Endodermal cell (in vitro differentiated cells): ENCODE data around the gene ERAL1. TPM values are rescaled to one million over a fixed set of nuclear protein-coding genes. Genes with fewer than 3 reads are reported as not detected.
A peak's percentile ranks its signal among the peaks of the same experiment; 100 is the strongest.
"Not testable (repeated sequence)": the region's sequence is repeated elsewhere in the genome, so short reads cannot be mapped to it uniquely, and the experiment has no call there.

ENCODE experiments used
- DNase-seq: peaks from one replicate; pipeline ENCODE4 v3.0.0-alpha.2; 2017
- H3K27ac ChIP-seq: 2 replicates; pipeline ENCODE4 v1.5.1; 2013; ENCODE audit warnings: mild to moderate bottlenecking, low read depth, low read length, moderate library complexity
- H3K27me3 ChIP-seq: 2 replicates; pipeline ENCODE4 v1.6.1; 2013; ENCODE audit warnings: mild to moderate bottlenecking, low read length, moderate library complexity; ENCODE audit not compliant: insufficient read depth, control insufficient read depth, poor library complexity, severe bottlenecking
- H3K36me3 ChIP-seq: 2 replicates; pipeline ENCODE4 v1.7.0; 2013; ENCODE audit warnings: mild to moderate bottlenecking, low read length, moderate library complexity; ENCODE audit not compliant: control insufficient read depth, insufficient read depth
- H3K4me1 ChIP-seq: one replicate; pipeline ENCODE4 v1.7.0; 2013; ENCODE audit warnings: low read length; ENCODE audit not compliant: control insufficient read depth, insufficient read depth
- H3K4me3 ChIP-seq: 2 replicates; pipeline ENCODE4 v1.5.1; 2013; ENCODE audit warnings: mild to moderate bottlenecking, low read length, moderate library complexity
- H3K9ac ChIP-seq: 2 replicates; pipeline ENCODE4 v1.6.1; 2013; ENCODE audit warnings: mild to moderate bottlenecking, low read length, moderate library complexity; ENCODE audit not compliant: poor library complexity, severe bottlenecking; ENCODE audit errors: extremely low read depth
- H3K9me3 ChIP-seq: 2 replicates; pipeline ENCODE4 v1.6.1; 2013; ENCODE audit warnings: mild to moderate bottlenecking, low read length, moderate library complexity; ENCODE audit not compliant: control insufficient read depth
- H3K27ac Mint-ChIP-seq: 2 replicates; pipeline ENCODE4 v1.8.0; 2020; ENCODE audit warnings: mixed read lengths
- H3K27me3 Mint-ChIP-seq: 2 replicates; pipeline ENCODE4 v1.8.0; 2021; ENCODE audit warnings: mild to moderate bottlenecking, mixed read lengths; ENCODE audit not compliant: insufficient read depth
- H3K36me3 Mint-ChIP-seq: 2 replicates; pipeline ENCODE4 v1.8.0; 2020; ENCODE audit warnings: low read depth, mixed read lengths
- H3K4me1 Mint-ChIP-seq: 2 replicates; pipeline ENCODE4 v1.8.0; 2020; ENCODE audit warnings: mixed read lengths
- H3K4me3 Mint-ChIP-seq: 2 replicates; pipeline ENCODE4 v1.8.0; 2020; ENCODE audit warnings: mild to moderate bottlenecking, moderate library complexity, mixed read lengths
- H3K9me3 Mint-ChIP-seq: 2 replicates; pipeline ENCODE4 v1.8.0; 2020; ENCODE audit warnings: mild to moderate bottlenecking, mixed read lengths
- WGBS, 2 experiments: methylation state at CpG; one replicate each; pipeline versions ENCODE4 v1.1.5 to v1.1.7; 2013; ENCODE audit warnings: missing lambda C conversion rate in 2 of 2, mixed read lengths in 1 of 2; ENCODE audit not compliant: insufficient coverage in 1 of 2, insufficient read length in 1 of 2; 5-methylcytosine and 5-hydroxymethylcytosine counted together
- total RNA-seq, 2 donors: library from RNA; stranded (reverse); fragmentation: NEBNext Ultra II Directional in 1 of 2; extraction: Animal tissue kit (Norgen Biotek cat#: 25700) in 1 of 2; gene quantifications; 2 replicates in 1 of 2; 3 replicates in 1 of 2; pipeline ENCODE4 v1.2.1, GENCODE V29; 2021
- TF ChIP-seq, protein P1 (sequence below): fragments of 200-600 bp; sonication (generic); conservative IDR thresholded peaks from 2 replicates; pipeline ENCODE4 v1.5.0; 2021; ENCODE audit warnings: antibody characterized with exemption, mild to moderate bottlenecking

The ERAL1 gene
- total RNA-seq, 2 donors from 2014 or later, result 54.2 to 60.9 TPM

DNA sequence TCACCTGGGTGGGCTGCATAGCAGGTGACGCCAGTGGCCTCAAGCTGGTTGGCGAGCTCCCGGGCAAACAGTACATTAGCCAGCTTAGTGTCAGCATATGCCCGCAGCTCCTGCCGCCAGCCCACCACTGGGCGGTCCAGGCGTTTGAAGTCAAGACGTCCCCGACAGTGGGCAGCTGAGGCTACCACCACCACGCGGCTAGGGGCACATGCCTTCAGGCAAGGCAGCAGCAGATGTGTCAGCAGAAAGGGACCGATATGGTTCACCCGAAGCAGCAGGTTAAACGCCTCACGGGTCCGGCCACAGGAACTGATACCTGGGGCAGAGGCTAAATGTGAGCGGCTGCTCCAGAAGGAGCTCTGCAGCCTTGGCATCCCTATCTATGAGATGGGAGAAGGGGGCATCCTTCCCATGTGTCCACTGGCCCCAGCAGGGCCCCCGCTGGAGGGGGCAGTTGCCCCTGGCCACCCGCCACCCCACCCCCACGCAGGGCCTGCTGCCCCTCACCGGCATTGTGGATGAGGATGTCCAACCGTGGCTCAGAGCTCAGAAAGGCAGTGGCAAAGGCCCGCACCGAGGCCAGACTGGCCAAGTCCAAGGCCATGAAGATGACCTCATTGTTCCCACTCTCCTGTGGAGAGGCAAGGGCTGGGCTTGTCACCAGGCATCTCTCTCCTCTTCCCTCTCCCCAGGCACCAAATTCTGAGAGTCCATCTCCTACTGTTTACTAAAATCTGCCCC, 46.3 kb downstream of the ERAL1 start:
- H3K27ac ChIP-seq, result no peak overlapping the region
- no peaks in the 10 kb centered on the region for H3K9me3 ChIP-seq
- H3K27me3 ChIP-seq, result no peaks in the 10 kb centered on the region
- H3K4me3 Mint-ChIP-seq, result peak overlapping the region; percentile 67
- H3K4me1 Mint-ChIP-seq, result peaks cover 14% of the 10 kb centered on the region
- peaks cover 20% of the 10 kb centered on the region for H3K36me3 Mint-ChIP-seq
- WGBS, 2 experiments, result 94 to 98% methylated on average over 20 to 24 of the region's 24 CpGs
- no peaks in the 10 kb centered on the region for H3K4me1 ChIP-seq
- no peaks in the 10 kb centered on the region for H3K27me3 Mint-ChIP-seq
- H3K36me3 ChIP-seq, result peaks cover 25% of the 10 kb centered on the region
- H3K9me3 Mint-ChIP-seq, result no peaks in the 10 kb centered on the region
- H3K27ac Mint-ChIP-seq, result no peak overlapping the region
- TF ChIP-seq, protein P1, sequence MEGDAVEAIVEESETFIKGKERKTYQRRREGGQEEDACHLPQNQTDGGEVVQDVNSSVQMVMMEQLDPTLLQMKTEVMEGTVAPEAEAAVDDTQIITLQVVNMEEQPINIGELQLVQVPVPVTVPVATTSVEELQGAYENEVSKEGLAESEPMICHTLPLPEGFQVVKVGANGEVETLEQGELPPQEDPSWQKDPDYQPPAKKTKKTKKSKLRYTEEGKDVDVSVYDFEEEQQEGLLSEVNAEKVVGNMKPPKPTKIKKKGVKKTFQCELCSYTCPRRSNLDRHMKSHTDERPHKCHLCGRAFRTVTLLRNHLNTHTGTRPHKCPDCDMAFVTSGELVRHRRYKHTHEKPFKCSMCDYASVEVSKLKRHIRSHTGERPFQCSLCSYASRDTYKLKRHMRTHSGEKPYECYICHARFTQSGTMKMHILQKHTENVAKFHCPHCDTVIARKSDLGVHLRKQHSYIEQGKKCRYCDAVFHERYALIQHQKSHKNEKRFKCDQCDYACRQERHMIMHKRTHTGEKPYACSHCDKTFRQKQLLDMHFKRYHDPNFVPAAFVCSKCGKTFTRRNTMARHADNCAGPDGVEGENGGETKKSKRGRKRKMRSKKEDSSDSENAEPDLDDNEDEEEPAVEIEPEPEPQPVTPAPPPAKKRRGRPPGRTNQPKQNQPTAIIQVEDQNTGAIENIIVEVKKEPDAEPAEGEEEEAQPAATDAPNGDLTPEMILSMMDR, result no peak
- peak overlapping the region; percentile 93 for H3K4me3 ChIP-seq
- peak; percentile 47 for DNase-seq
- H3K9ac ChIP-seq, result no peak overlapping the region

DNA sequence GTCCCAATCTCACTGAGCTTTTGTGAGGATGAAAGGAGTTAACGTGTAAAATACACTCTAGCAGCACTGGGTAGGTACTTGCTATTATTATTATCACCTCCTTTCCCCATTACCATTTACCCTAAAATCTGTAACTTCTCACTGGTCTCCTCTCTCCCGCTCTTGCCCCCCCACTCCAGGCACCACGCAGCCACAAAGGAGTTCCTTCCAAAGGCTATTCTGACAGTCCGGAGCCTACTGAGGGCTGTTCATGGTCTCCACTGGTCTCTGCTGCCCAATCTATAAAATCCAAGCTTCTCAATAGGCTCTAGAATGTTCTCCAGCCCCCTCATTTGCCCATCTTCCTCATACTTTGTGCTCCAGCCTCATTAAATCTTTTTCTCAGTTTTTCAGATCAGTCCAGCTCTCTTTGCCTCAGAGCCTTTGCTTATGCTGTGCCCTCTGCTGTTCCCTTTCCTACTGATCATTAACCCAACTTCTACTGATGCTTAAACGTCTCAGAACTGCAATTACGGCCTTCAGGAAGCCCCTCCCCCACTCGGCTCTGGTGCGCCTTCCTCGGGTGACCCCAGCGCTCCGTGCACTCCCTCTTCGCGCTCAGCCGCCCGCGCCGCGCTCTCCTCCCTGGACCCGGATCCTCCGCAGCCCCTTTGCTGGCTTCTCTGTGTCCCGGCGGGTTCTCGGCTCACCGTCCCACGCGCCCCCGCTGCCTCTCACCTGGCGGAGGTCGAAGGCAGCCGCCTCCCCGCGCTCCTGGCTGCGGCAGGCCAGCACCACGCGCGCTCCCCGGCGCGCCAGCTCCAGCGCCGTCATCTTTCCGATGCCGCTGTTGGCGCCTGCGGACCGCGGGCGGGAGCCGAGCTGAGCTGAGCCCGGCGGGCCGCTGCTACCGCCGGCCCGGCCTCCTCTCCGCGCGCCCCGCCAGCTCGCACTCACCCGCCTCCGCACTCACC, 47.3 kb downstream of the ERAL1 start:
- Mint-ChIP-seq H3K27me3 (no peaks in the 10 kb centered on the region), H3K4me3 (peak overlapping the region; percentile 67), H3K36me3 (peaks cover 28% of the 10 kb centered on the region), H3K4me1 (peaks cover 7% of the 10 kb centered on the region), H3K9me3 (no peaks in the 10 kb centered on the region), H3K27ac (peak overlapping the region; percentile 67)
- Histone ChIP-seq H3K4me1 (no peaks in the 10 kb centered on the region), H3K27me3 (no peaks in the 10 kb centered on the region), H3K4me3 (peak overlapping the region; percentile 93), H3K27ac (peak overlapping the region; percentile 73), H3K9me3 (no peaks in the 10 kb centered on the region), H3K9ac (peak overlapping the region; percentile 64), H3K36me3 (peaks cover 35% of the 10 kb centered on the region)
- no peak for DNase-seq
- WGBS, 2 experiments, result 4 to 14% methylated on average over 20 to 62 of the region's 62 CpGs
- TF ChIP-seq, protein P1, result no peak

DNA sequence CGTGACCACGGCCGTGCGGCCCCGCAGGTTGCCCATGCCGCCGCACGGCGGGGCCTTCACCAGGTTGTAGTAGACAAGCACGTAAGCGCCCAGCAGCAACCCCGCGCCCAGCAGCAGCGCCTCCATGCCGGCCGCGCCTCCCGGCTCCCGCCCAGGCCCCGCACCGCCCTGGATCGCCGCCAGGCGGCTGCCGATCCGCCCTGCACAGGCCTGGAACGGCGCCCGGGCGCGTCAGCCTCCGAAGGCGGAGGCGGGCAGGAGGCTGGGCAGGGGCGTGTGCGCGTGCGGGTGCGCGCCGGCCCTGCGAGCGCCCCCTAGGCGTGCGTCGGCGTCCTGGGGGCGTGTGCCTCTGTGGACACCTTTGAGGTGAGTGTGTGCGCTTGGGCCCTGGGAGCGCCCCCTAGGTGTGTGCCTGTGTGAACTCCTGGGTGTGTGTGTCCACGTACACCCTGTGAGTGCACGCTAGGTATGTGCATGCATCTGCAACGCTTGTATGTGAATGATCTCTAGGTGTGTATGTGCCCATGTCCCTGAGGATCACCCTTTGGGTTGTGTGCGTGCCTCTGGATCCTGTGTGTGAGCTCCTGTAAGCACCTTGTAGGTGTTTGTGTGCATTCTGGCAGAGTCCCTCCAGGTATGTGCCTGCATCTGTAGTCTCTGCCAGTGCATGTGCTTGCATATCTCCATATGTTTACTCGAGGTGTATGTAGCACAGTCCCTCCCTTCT, 48.2 kb downstream of the ERAL1 start, which contains the start of gene DHRS13:
TSS of gene DHRS13 (minus strand) at position 261 of the 727 bp plus-strand sequence. CDS start at position 126, 135 bp downstream.
- Histone ChIP-seq H3K4me3 (peak within 1 kb of the TSS; percentile 93), H3K27me3 (no peaks in the 10 kb centered on the region), H3K4me1 (no peaks in the 10 kb centered on the region), H3K9ac (peak within 1 kb of the TSS; percentile 64), H3K27ac (peak within 1 kb of the TSS; percentile 73), H3K36me3 (peaks cover 43% of the 10 kb centered on the region), H3K9me3 (no peaks in the 10 kb centered on the region)
- Mint-ChIP-seq H3K4me1 (peaks cover 7% of the 10 kb centered on the region), H3K9me3 (no peaks in the 10 kb centered on the region), H3K27me3 (no peaks in the 10 kb centered on the region), H3K36me3 (peaks cover 36% of the 10 kb centered on the region), H3K27ac (peak within 1 kb of the TSS; percentile 67), H3K4me3 (peak within 1 kb of the TSS; percentile 67)
- DNase-seq, result peak; percentile 99
- 5 to 8% methylated on average over 17 to 55 of the region's 55 CpGs for WGBS, 2 experiments
- TF ChIP-seq, protein P1, result peak; percentile 99

DNA sequence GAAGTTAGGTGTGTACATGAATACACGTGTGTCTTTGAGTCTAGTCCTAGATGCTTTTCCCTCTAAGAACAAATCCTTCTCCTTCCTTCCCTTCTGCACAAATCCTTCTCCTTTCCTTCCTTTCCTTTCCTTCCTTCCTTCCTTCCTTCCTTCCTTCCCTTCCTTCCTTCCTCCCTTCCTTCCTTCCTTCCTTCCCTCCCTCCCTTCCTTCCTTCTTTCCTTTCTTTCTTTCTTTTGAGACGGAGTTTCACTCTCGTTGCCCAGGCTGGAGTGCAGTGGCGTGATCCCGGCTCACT, 48.7 kb downstream of the ERAL1 start:
- not testable (repeated sequence) for H3K9me3 ChIP-seq, H3K27ac Mint-ChIP-seq, H3K9me3 Mint-ChIP-seq, DNase-seq, H3K27me3 ChIP-seq, H3K27me3 Mint-ChIP-seq, H3K27ac ChIP-seq, H3K4me1 ChIP-seq, H3K4me1 Mint-ChIP-seq, H3K9ac ChIP-seq
- Histone ChIP-seq H3K4me3 (peak overlapping the region; percentile 93), H3K36me3 (peaks cover 48% of the 10 kb centered on the region)
- WGBS, 2 experiments, result 90 to 98% methylated on average over 5 of the region's 5 CpGs
- Mint-ChIP-seq H3K4me3 (peak overlapping the region; percentile 67), H3K36me3 (peaks cover 41% of the 10 kb centered on the region)
